Measurements from ENCODE around the gene ITGA1. TPM values are rescaled to one million over a fixed set of nuclear protein-coding genes. Genes with fewer than 3 reads are reported as not detected.
A peak's percentile ranks its signal among the peaks of the same experiment; 100 is the strongest.
"Not testable (repeated sequence)": the region's sequence is repeated elsewhere in the genome, so short reads cannot be mapped to it uniquely, and the experiment has no call there.

Gene ITGA1
- total RNA-seq, 2 donors from 2014 or later, result 4.7 to 5.6 TPM

GRCh38 chr5:52846182-52846842 is 58.6 kb downstream of the ITGA1 start:
- no peak overlapping the region for H3K27ac Mint-ChIP-seq

DNA sequence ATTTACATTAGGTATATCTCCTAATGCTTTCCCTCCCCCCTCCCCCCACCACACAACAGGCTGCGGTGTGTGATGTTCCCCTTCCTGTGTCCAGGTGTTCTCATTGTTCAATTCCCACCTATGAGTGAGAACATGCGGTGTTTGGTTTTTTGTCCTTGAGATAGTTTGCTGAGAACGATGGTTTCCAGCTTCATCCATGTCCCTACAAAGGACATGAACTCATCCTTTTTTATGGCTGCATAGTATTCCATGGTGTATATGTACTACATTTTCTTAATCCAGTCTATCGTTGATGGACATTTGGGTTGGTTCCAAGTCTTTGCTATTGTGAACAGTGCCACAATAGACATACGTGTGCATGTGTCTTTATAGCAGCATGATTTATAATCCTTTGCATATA is 61.0 kb downstream of the ITGA1 start:
- not testable (repeated sequence) for H3K36me3 Mint-ChIP-seq (ENCODE audit: insufficient read depth in 2 of 2); DNase-seq; H3K27ac Mint-ChIP-seq; ATAC-seq (replicated peaks in 1 of 2); H3K4me1 Mint-ChIP-seq (ENCODE audit: low read depth); H3K9me3 Mint-ChIP-seq; H3K27me3 Mint-ChIP-seq (ENCODE audit: low read depth); H3K4me3 Mint-ChIP-seq

More at GRCh38 chr5:52846182-52846842, 58.6 kb downstream of the ITGA1 start:
- H3K4me3 Mint-ChIP-seq, result no peak overlapping the region
- DNase-seq (no peak), ATAC-seq (replicated peaks in 1 of 2) (no peak)
- no peaks in the 10 kb centered on the region for H3K4me1 Mint-ChIP-seq (ENCODE audit: low read depth)
- no peaks in the 10 kb centered on the region for H3K36me3 Mint-ChIP-seq (ENCODE audit: insufficient read depth in 2 of 2)
- peaks cover 0 to 1% of the 10 kb centered on the region in 2 donors for H3K9me3 Mint-ChIP-seq
- H3K27me3 Mint-ChIP-seq (ENCODE audit: low read depth), result no peaks in the 10 kb centered on the region

- no peak for DNase-seq
- no peak overlapping the region for H3K27ac Mint-ChIP-seq
- peaks cover 0 to 1% of the 10 kb centered on the region in 2 donors for H3K9me3 Mint-ChIP-seq
- no peaks in the 10 kb centered on the region for H3K27me3 Mint-ChIP-seq (ENCODE audit: low read depth)
- H3K4me1 Mint-ChIP-seq (ENCODE audit: low read depth), result no peaks in the 10 kb centered on the region
- no peaks in the 10 kb centered on the region for H3K36me3 Mint-ChIP-seq (ENCODE audit: insufficient read depth in 2 of 2)
- no peak for ATAC-seq (replicated peaks in 1 of 2)
- H3K4me3 Mint-ChIP-seq, result no peak overlapping the region
These were observed 61.8 kb downstream of the ITGA1 start for GRCh38 chr5:52849544-52849943.

- ATAC-seq (replicated peaks in 1 of 2) (peak in 1 of 2 donors; percentile 30), DNase-seq (no peak)
- Mint-ChIP-seq H3K9me3 (peaks cover 0 to 1% of the 10 kb centered on the region in 2 donors), H3K27ac (no peak overlapping the region), H3K4me3 (no peak overlapping the region), H3K27me3 (ENCODE audit: low read depth) (no peaks in the 10 kb centered on the region), H3K36me3 (ENCODE audit: insufficient read depth in 2 of 2) (no peaks in the 10 kb centered on the region), H3K4me1 (ENCODE audit: low read depth) (no peaks in the 10 kb centered on the region)
These were observed 65.9 kb downstream of the ITGA1 start for GRCh38 chr5:52853650-52854049.

- H3K4me1 Mint-ChIP-seq (ENCODE audit: low read depth), result no peaks in the 10 kb centered on the region
- DNase-seq, result no peak
- no peaks in the 10 kb centered on the region for H3K9me3 Mint-ChIP-seq
- H3K4me3 Mint-ChIP-seq, result no peak overlapping the region
- no peak for ATAC-seq (replicated peaks in 1 of 2)
- H3K36me3 Mint-ChIP-seq (ENCODE audit: insufficient read depth in 2 of 2), result no peaks in the 10 kb centered on the region
- no peak overlapping the region for H3K27ac Mint-ChIP-seq
- H3K27me3 Mint-ChIP-seq (ENCODE audit: low read depth), result no peaks in the 10 kb centered on the region
These were observed 66.6 kb downstream of the ITGA1 start for GRCh38 chr5:52854301-52854700.

GRCh38 chr5:52854949-52855348 is 67.2 kb downstream of the ITGA1 start:
- DNase-seq (no peak), ATAC-seq (replicated peaks in 1 of 2) (no peak)
- Mint-ChIP-seq H3K4me3 (no peak overlapping the region), H3K9me3 (no peaks in the 10 kb centered on the region), H3K4me1 (ENCODE audit: low read depth) (no peaks in the 10 kb centered on the region), H3K36me3 (ENCODE audit: insufficient read depth in 2 of 2) (no peaks in the 10 kb centered on the region), H3K27ac (no peak overlapping the region), H3K27me3 (ENCODE audit: low read depth) (no peaks in the 10 kb centered on the region)

- Mint-ChIP-seq H3K27me3 (ENCODE audit: low read depth) (no peaks in the 10 kb centered on the region), H3K4me1 (ENCODE audit: low read depth) (no peaks in the 10 kb centered on the region), H3K9me3 (no peaks in the 10 kb centered on the region), H3K27ac (no peak overlapping the region), H3K36me3 (ENCODE audit: insufficient read depth in 2 of 2) (no peaks in the 10 kb centered on the region), H3K4me3 (no peak overlapping the region)
- ATAC-seq (replicated peaks in 1 of 2) (peak in 1 of 2 donors; percentile 26), DNase-seq (no peak)
These were observed 68.8 kb downstream of the ITGA1 start for GRCh38 chr5:52856564-52856963.

GRCh38 chr5:52859628-52860027 is 71.9 kb downstream of the ITGA1 start:
- no peaks in the 10 kb centered on the region for H3K4me1 Mint-ChIP-seq (ENCODE audit: low read depth)
- H3K36me3 Mint-ChIP-seq (ENCODE audit: insufficient read depth in 2 of 2), result no peaks in the 10 kb centered on the region
- no peak for ATAC-seq (replicated peaks in 1 of 2)
- DNase-seq, result no peak
- no peaks in the 10 kb centered on the region for H3K27me3 Mint-ChIP-seq (ENCODE audit: low read depth)
- H3K27ac Mint-ChIP-seq, result no peak overlapping the region
- H3K4me3 Mint-ChIP-seq, result no peak overlapping the region
- no peaks in the 10 kb centered on the region for H3K9me3 Mint-ChIP-seq

DNA sequence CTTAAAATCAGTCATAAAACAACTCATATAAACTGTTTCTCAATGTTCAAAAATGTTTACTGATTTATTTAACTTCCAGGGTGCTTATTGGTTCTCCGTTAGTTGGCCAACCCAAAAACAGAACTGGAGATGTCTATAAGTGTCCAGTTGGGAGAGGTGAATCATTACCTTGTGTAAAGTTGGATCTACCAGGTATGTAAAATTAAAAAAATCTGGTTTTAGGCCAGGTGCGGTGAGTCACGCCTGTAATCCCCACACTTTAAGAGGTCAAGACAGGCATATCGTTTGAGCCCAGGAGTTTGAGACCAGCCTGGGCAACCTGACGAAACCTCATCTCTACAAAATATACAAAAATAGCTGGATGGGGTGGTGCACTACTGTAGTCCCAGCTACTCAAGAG is 73.7 kb downstream of the ITGA1 start:
- H3K9me3 Mint-ChIP-seq, result no peaks in the 10 kb centered on the region
- no peaks in the 10 kb centered on the region for H3K36me3 Mint-ChIP-seq (ENCODE audit: insufficient read depth in 2 of 2)
- no peaks in the 10 kb centered on the region for H3K4me1 Mint-ChIP-seq (ENCODE audit: low read depth)
- H3K27me3 Mint-ChIP-seq (ENCODE audit: low read depth), result no peaks in the 10 kb centered on the region
- DNase-seq, result no peak
- H3K4me3 Mint-ChIP-seq, result no peak overlapping the region
- H3K27ac Mint-ChIP-seq, result no peak overlapping the region
- ATAC-seq (replicated peaks in 1 of 2), result no peak

GRCh38 chr5:52863715-52864290 is 76.1 kb downstream of the ITGA1 start:
- Mint-ChIP-seq H3K9me3 (no peaks in the 10 kb centered on the region), H3K36me3 (ENCODE audit: insufficient read depth in 2 of 2) (no peaks in the 10 kb centered on the region), H3K27me3 (ENCODE audit: low read depth) (no peaks in the 10 kb centered on the region), H3K27ac (no peak overlapping the region), H3K4me1 (ENCODE audit: low read depth) (no peaks in the 10 kb centered on the region), H3K4me3 (no peak overlapping the region)
- ATAC-seq (replicated peaks in 1 of 2) (no peak), DNase-seq (no peak)

- H3K36me3 Mint-ChIP-seq (ENCODE audit: insufficient read depth in 2 of 2), result no peaks in the 10 kb centered on the region
- no peaks in the 10 kb centered on the region for H3K27me3 Mint-ChIP-seq (ENCODE audit: low read depth)
- no peak for DNase-seq
- ATAC-seq (replicated peaks in 1 of 2), result no peak
- no peaks in the 10 kb centered on the region for H3K4me1 Mint-ChIP-seq (ENCODE audit: low read depth)
- H3K9me3 Mint-ChIP-seq, result no peaks in the 10 kb centered on the region
- no peak overlapping the region for H3K4me3 Mint-ChIP-seq
- no peak overlapping the region for H3K27ac Mint-ChIP-seq
These were observed 76.7 kb downstream of the ITGA1 start for GRCh38 chr5:52864371-52864770.

- Mint-ChIP-seq H3K4me3 (no peak overlapping the region), H3K27me3 (ENCODE audit: low read depth) (no peaks in the 10 kb centered on the region), H3K4me1 (ENCODE audit: low read depth) (no peaks in the 10 kb centered on the region), H3K9me3 (no peaks in the 10 kb centered on the region), H3K36me3 (ENCODE audit: insufficient read depth in 2 of 2) (no peaks in the 10 kb centered on the region), H3K27ac (no peak overlapping the region)
- no peak for ATAC-seq (replicated peaks in 1 of 2)
- DNase-seq, result no peak
These were observed 77.2 kb downstream of the ITGA1 start for GRCh38 chr5:52864884-52865283.

- H3K9me3 Mint-ChIP-seq; H3K36me3 Mint-ChIP-seq (ENCODE audit: insufficient read depth in 2 of 2); ATAC-seq (replicated peaks in 1 of 2); H3K27me3 Mint-ChIP-seq (ENCODE audit: low read depth); H3K4me3 Mint-ChIP-seq; H3K27ac Mint-ChIP-seq; DNase-seq; H3K4me1 Mint-ChIP-seq (ENCODE audit: low read depth): not testable (repeated sequence)
These were observed 78.3 kb downstream of the ITGA1 start for GRCh38 chr5:52865991-52866390.

- DNase-seq, result no peak
- Mint-ChIP-seq H3K9me3 (no peaks in the 10 kb centered on the region), H3K4me3 (no peak overlapping the region), H3K27ac (no peak overlapping the region), H3K27me3 (ENCODE audit: low read depth) (no peaks in the 10 kb centered on the region), H3K36me3 (ENCODE audit: insufficient read depth in 2 of 2) (no peaks in the 10 kb centered on the region), H3K4me1 (ENCODE audit: low read depth) (no peaks in the 10 kb centered on the region)
- no peak for ATAC-seq (replicated peaks in 1 of 2)
These were observed 80.1 kb downstream of the ITGA1 start for GRCh38 chr5:52867809-52868208.
